Esophagus muscularis mucosa (tissue), 3 donors: ENCODE measurements around the gene SLBP.

ENCODE experiments used
- POLR2A ChIP-seq: fragments of 450-650 bp; IDR thresholded peaks from one replicate; pipeline ENCODE4 v1.6.1; 2017; ENCODE audit warnings: antibody characterized with exemption, moderate library complexity, mild to moderate bottlenecking, low read depth
- POLR2AphosphoS5 ChIP-seq, 2 donors: sonication (generic); formaldehyde crosslinking; IDR thresholded peaks; one replicate each; pipeline ENCODE4 v1.6.1; 2017; ENCODE audit warnings: antibody characterized with exemption in 2 of 2
- TF ChIP-seq, protein P1 (sequence below), 3 experiments: fragments of 200-600 bp in 2 of 3; fragments of 450-650 bp in 1 of 3; sonication (generic) in 2 of 3; IDR thresholded peaks; one replicate each; pipeline ENCODE4 v1.5.1; 2017 to 2019; ENCODE audit warnings: antibody characterized with exemption in 3 of 3, mild to moderate bottlenecking in 2 of 3, moderate library complexity in 1 of 3

DNA sequence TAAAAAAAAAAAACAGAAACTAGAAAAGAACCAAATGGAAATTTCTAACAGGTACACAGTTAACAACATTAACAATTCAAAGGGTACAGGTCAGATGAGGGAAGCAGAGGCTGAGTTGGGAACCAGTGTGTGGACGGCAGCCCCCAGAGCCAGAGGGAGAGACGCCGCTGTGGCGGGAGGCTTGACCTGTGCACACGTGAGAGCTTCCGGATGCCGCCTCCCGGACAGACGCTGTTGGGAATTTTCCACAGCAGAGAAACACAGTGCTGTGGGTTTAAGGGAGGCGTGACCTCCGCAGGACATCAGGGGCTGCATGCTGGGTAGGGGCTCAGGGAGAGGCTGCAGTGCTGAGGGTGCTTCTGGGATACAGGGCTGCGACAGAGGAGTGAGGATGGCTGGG is 31.4 kb upstream of the SLBP start:
- TF ChIP-seq POLR2A, result no peak
- TF ChIP-seq, protein P1, sequence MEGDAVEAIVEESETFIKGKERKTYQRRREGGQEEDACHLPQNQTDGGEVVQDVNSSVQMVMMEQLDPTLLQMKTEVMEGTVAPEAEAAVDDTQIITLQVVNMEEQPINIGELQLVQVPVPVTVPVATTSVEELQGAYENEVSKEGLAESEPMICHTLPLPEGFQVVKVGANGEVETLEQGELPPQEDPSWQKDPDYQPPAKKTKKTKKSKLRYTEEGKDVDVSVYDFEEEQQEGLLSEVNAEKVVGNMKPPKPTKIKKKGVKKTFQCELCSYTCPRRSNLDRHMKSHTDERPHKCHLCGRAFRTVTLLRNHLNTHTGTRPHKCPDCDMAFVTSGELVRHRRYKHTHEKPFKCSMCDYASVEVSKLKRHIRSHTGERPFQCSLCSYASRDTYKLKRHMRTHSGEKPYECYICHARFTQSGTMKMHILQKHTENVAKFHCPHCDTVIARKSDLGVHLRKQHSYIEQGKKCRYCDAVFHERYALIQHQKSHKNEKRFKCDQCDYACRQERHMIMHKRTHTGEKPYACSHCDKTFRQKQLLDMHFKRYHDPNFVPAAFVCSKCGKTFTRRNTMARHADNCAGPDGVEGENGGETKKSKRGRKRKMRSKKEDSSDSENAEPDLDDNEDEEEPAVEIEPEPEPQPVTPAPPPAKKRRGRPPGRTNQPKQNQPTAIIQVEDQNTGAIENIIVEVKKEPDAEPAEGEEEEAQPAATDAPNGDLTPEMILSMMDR (IDR thresholded peaks at IDR 0.05), result no peak
- no peak for TF ChIP-seq POLR2AphosphoS5 (IDR thresholded peaks at IDR 0.05)
